ENCODE measurements around the gene SAPCD2.

DNA sequence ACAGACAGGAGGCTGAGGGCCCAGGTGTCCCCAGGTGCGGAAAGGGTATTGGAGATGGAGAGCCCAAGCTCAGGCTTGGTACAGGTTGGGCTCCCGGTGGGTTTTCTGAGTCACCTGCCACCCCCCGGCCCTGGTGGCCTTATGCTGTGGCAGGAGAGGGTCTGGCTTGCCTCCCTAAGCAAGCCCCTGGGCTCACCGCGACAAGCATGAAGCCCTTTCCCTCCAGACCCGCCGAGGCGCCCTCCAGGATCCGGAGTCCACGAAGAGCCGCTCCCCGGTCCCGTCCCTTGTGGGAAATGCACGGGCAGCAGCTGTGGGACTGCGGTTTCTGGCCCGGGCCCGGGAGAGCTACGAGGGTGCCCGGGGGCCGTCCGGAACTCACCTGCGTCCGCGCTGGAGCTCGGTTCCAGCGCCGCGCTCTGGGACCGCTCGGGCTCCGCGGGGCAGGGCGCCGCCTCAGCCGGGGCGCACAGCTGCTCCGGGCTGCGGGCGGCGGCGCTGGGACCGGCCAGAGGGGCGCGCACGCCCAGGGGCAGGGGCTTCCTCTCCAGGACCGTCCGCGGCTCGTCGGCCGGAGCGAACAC lies 757 bp downstream of the SAPCD2 start:
- TF ChIP-seq CTCF (IDR thresholded peaks at IDR 0.05 in 4 of 5, conservative IDR thresholded peaks at IDR 0.05 in 1 of 5) = no peak
- TF ChIP-seq POLR2A (IDR thresholded peaks at IDR 0.05) = no peak

All from gastrocnemius medialis (tissue), 4 donors.